ENCODE measurements around the gene VSNL1. TPM values are rescaled to one million over a fixed set of nuclear protein-coding genes. Genes with fewer than 3 reads are reported as not detected.

The VSNL1 gene
- total RNA-seq, 2 experiments from 2014 or later, result not detected

- Mint-ChIP-seq H3K4me1 (ENCODE audit: low read depth) (peaks cover 4% of the 10 kb centered on the region), H3K27ac (no peak overlapping the region), H3K36me3 (ENCODE audit: low read depth) (no peaks in the 10 kb centered on the region), H3K4me3 (no peak overlapping the region), H3K27me3 (peaks cover 48% of the 10 kb centered on the region), H3K9me3 (peaks cover 2% of the 10 kb centered on the region)
- CTCF ChIA-PET, result no interaction called here
- intact Hi-C loops (cut with micrococcal nuclease), result no loop called here
- TF ChIP-seq CTCF (IDR thresholded peaks at IDR 0.05), result no peak
- DNase-seq (no peak), ATAC-seq (no peak)
- POLR2A ChIA-PET, result no interaction called here
These were observed 1.0 kb downstream of the VSNL1 start for GRCh38 chr2:17541531-17541950.

- H3K4me3 Mint-ChIP-seq, result no peak overlapping the region
- no peak for TF ChIP-seq CTCF (IDR thresholded peaks at IDR 0.05)
- intact Hi-C loops (cut with micrococcal nuclease), result no loop called here
- ChIA-PET POLR2A (no interaction called here), CTCF (no interaction called here)
- no peak overlapping the region for H3K27ac Mint-ChIP-seq
- ATAC-seq, result no peak
- H3K4me1 Mint-ChIP-seq (ENCODE audit: low read depth), result peaks cover 4% of the 10 kb centered on the region
- H3K36me3 Mint-ChIP-seq (ENCODE audit: low read depth), result no peaks in the 10 kb centered on the region
- no peak for DNase-seq
- peaks cover 2% of the 10 kb centered on the region for H3K9me3 Mint-ChIP-seq
- peaks cover 44% of the 10 kb centered on the region for H3K27me3 Mint-ChIP-seq
These were observed 2.0 kb downstream of the VSNL1 start for GRCh38 chr2:17542471-17542870.

GRCh38 chr2:17543131-17543660 lies 2.7 kb downstream of the VSNL1 start:
- POLR2A ChIA-PET, result no interaction called here
- Mint-ChIP-seq H3K9me3 (peaks cover 2% of the 10 kb centered on the region), H3K27ac (no peak overlapping the region), H3K4me1 (ENCODE audit: low read depth) (peaks cover 4% of the 10 kb centered on the region), H3K27me3 (peaks cover 38% of the 10 kb centered on the region), H3K36me3 (ENCODE audit: low read depth) (no peaks in the 10 kb centered on the region), H3K4me3 (no peak overlapping the region)
- CTCF ChIA-PET, result no interaction called here
- no peak for TF ChIP-seq CTCF (IDR thresholded peaks at IDR 0.05)
- ATAC-seq, result no peak
- DNase-seq, result no peak
- intact Hi-C loops (cut with micrococcal nuclease), result no loop called here

- DNase-seq (no peak), ATAC-seq (no peak)
- Mint-ChIP-seq H3K4me3 (no peak overlapping the region), H3K27me3 (peaks cover 36% of the 10 kb centered on the region), H3K4me1 (ENCODE audit: low read depth) (no peaks in the 10 kb centered on the region), H3K9me3 (no peaks in the 10 kb centered on the region), H3K36me3 (ENCODE audit: low read depth) (no peaks in the 10 kb centered on the region), H3K27ac (no peak overlapping the region)
- ChIA-PET CTCF (no interaction called here), POLR2A (no interaction called here)
- intact Hi-C loops (cut with micrococcal nuclease), result no loop called here
- TF ChIP-seq CTCF (IDR thresholded peaks at IDR 0.05), result no peak
These were observed 3.4 kb downstream of the VSNL1 start for GRCh38 chr2:17543848-17544247.

- ATAC-seq, result no peak
- no peak for DNase-seq
- no peak overlapping the region for H3K27ac Mint-ChIP-seq
- CTCF ChIA-PET, result no interaction called here
- TF ChIP-seq CTCF (IDR thresholded peaks at IDR 0.05), result no peak
- POLR2A ChIA-PET, result no interaction called here
- no peaks in the 10 kb centered on the region for H3K36me3 Mint-ChIP-seq (ENCODE audit: low read depth)
- no peak overlapping the region for H3K4me3 Mint-ChIP-seq
- H3K4me1 Mint-ChIP-seq (ENCODE audit: low read depth), result no peaks in the 10 kb centered on the region
- intact Hi-C loops (cut with micrococcal nuclease), result no loop called here
- H3K27me3 Mint-ChIP-seq, result peaks cover 33% of the 10 kb centered on the region
- no peaks in the 10 kb centered on the region for H3K9me3 Mint-ChIP-seq
These were observed 3.8 kb downstream of the VSNL1 start for GRCh38 chr2:17544256-17544655.
